ENCODE data around the gene TMEM132D. TPM values are rescaled to one million over a fixed set of nuclear protein-coding genes. Genes with fewer than 3 reads are reported as not detected.
"Not testable (repeated sequence)": the region's sequence is repeated elsewhere in the genome, so short reads cannot be mapped to it uniquely, and the experiment has no call there.

The TMEM132D gene
- total and polyA plus RNA-seq, 2 donors (not counting 3 experiments of a cell fraction or from before 2014, with no cell fraction given) = not detected

DNA sequence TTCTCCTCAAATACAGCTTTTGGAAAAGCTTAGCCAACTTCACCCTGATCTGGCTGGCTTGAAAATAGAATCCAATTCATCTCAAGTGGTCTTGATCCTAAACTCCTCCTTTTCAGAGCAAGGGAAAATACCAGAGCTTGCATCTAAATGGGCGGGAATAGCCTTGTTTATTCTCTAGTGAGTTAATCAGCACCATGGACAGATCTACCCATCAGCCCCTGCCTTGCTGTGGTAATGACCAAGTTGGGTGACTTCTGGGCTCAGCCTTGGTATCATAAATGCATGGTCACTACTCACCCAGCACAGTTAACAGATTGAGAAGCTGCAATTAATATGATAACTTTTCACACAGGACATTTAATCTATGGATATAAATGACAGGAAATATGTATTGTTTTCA lies 853.9 kb downstream of the TMEM132D start:
- no peaks in the 10 kb centered on the region for H3K9me1 ChIP-seq (replicated peaks; ENCODE audit: control insufficient read depth, extremely low read depth, insufficient read depth, low read length)
- no peak overlapping the region for H2AFZ ChIP-seq (ENCODE audit: low read depth, low read length)
- ChIA-PET CTCF (no interaction called here), POLR2A (no interaction called here)
- H3K27me3 ChIP-seq (ENCODE audit: control insufficient read depth in 2 of 2, insufficient read depth in 2 of 2, low read length in 2 of 2) = no peaks in the 10 kb centered on the region
- H3K4me1 ChIP-seq (ENCODE audit: control insufficient read depth, extremely low read depth, insufficient read depth, low read length) = no peaks in the 10 kb centered on the region
- no peak overlapping the region for H3K4me3 ChIP-seq (replicated peaks in 1 of 3; ENCODE audit: insufficient read depth in 1 of 3, low read depth in 1 of 3, low read length in 3 of 3)
- dilution Hi-C loops (cut with MboI; ENCODE audit: extremely low pct_ligation_motif_present, low sequenced_read_pairs) = no loop called here
- BruUV-seq (replicated peaks) = no TSS peak
- intact Hi-C loops (cut with micrococcal nuclease) = no loop called here
- H3K36me3 ChIP-seq (ENCODE audit: control insufficient read depth in 2 of 2, extremely low read depth in 1 of 2, insufficient read depth in 2 of 2, low read length in 2 of 2) = no peaks in the 10 kb centered on the region
- no peaks in the 10 kb centered on the region for H3K79me2 ChIP-seq (ENCODE audit: control insufficient read depth, insufficient read depth, low read length)
- FAIRE-seq = no peak
- no peak overlapping the region for H3K9ac ChIP-seq (replicated peaks; ENCODE audit: extremely low read depth, insufficient read depth, low read length)
- DNase-seq (ENCODE audit: low read depth, low spot score) = no peak
- H4K20me1 ChIP-seq (replicated peaks; ENCODE audit: control insufficient read depth, extremely low read depth, insufficient read depth, low read length) = no peaks in the 10 kb centered on the region
- no peak for TF ChIP-seq CTCF (IDR thresholded peaks at IDR 0.05; ENCODE audit: extremely low read depth in 1 of 2, insufficient read depth in 1 of 2, low read depth in 1 of 2, low read length in 2 of 2)
- H3K27ac ChIP-seq (ENCODE audit: insufficient read depth, low read depth, low read length) = no peak overlapping the region
- no peak overlapping the region for H3K4me2 ChIP-seq (ENCODE audit: insufficient read depth, low read length)
- H3K9me3 ChIP-seq (replicated peaks; ENCODE audit: control insufficient read depth, insufficient read depth, low read length) = no peaks in the 10 kb centered on the region

GRCh38 chr12:129043334-129043733 lies 860.5 kb downstream of the TMEM132D start:
- H3K27me3 ChIP-seq (ENCODE audit: control insufficient read depth in 2 of 2, insufficient read depth in 2 of 2, low read length in 2 of 2); H3K9ac ChIP-seq (replicated peaks; ENCODE audit: extremely low read depth, insufficient read depth, low read length); H3K4me1 ChIP-seq (ENCODE audit: control insufficient read depth, extremely low read depth, insufficient read depth, low read length); dilution Hi-C loops (cut with MboI; ENCODE audit: extremely low pct_ligation_motif_present, low sequenced_read_pairs); H3K9me1 ChIP-seq (replicated peaks; ENCODE audit: control insufficient read depth, extremely low read depth, insufficient read depth, low read length); H3K79me2 ChIP-seq (ENCODE audit: control insufficient read depth, insufficient read depth, low read length); H3K4me3 ChIP-seq (replicated peaks in 1 of 3; ENCODE audit: insufficient read depth in 1 of 3, low read depth in 1 of 3, low read length in 3 of 3); BruUV-seq (replicated peaks); H3K4me2 ChIP-seq (ENCODE audit: insufficient read depth, low read length); H3K36me3 ChIP-seq (ENCODE audit: control insufficient read depth in 2 of 2, extremely low read depth in 1 of 2, insufficient read depth in 2 of 2, low read length in 2 of 2); CTCF ChIA-PET; H3K27ac ChIP-seq (ENCODE audit: insufficient read depth, low read depth, low read length); DNase-seq (ENCODE audit: low read depth, low spot score); FAIRE-seq; POLR2A ChIA-PET; H2AFZ ChIP-seq (ENCODE audit: low read depth, low read length); H4K20me1 ChIP-seq (replicated peaks; ENCODE audit: control insufficient read depth, extremely low read depth, insufficient read depth, low read length); intact Hi-C loops (cut with micrococcal nuclease); H3K9me3 ChIP-seq (replicated peaks; ENCODE audit: control insufficient read depth, insufficient read depth, low read length): not testable (repeated sequence)
